NCI-H1105 (cell line): Measurements from ENCODE around the gene DCLRE1B.

Experiments used
- DNase-seq: peaks from one replicate; lab custom pipeline; 2025; lab: John Stamatoyannopoulos, UW

The DCLRE1B gene

DNA sequence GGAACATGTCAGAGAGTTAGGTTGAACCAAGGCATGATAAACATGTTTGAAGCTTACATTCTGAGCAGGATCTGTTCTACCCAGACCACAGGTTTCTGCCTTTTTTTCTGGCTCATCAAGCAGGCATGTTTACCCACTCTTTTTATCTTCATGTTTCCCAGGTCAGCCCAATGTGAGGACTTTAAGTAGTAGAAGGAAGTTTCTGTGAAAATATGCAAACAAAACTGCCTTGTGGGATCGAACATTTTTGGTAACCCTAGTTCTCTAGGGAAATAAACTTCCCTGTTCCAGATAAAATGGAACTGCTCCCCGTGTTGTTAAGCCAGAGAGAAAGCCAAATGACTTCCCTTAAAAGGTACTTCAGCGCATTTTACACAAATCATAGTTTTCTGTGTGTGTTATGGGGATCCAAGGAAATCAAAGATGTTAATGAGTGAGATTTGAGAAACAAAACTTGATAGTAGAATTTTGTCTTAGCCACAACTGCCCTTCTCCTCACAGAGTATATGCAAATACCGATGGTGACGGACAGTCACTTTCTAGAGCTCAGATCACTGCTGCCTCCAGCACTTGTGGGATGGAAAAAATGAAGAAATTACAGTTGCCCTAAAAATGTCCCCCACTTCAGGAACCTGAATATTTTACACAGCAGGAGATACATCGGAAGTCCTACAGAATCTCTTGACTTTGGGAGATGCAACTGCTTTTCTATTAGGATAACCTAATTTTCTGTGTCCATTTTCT is 23.2 kb downstream of the DCLRE1B start:
- DNase-seq = no peak

DNA sequence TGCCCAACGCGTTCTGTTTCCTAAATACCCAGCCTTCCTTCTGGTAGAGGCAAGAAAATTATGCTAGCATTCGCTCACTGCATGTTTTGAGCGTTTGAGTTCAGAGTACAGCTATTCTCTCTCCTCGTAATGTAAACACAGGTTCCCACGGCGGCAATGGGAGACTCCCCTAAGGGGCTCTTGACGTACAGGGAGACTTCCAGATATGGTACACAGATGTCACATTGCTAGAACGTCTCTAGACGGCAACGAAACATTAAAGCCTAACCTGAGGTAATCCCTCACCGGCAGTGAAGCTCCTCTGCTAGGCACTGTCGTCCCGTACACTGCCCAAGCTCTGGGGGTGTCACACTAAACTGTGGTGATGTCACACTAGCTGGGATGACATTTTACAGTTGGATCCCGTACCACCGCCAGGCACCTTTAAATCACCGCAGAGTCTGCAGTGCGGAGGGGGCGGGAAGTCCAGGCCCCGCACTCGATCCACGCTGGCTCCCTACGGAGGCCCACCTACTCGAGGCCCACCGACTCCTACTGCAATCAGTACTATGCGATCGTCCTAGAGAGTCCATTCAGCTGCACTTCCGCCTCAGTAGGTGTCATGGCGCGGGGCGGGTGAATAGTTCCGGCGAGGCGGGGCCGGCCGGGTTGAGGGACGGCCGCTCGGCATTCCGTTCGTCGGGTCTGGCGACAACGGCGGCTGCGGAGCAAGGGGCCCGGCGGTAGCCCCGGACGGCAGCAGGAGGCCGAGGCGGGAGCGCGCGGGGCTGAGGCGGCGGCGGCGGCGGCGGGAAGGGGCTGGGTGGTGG is 24.0 kb downstream of the DCLRE1B start, which contains the start of gene HIPK1:
Gene HIPK1, plus strand, starts transcription at position 384 of the 809 bp plus-strand sequence.
- peak; percentile 92 for DNase-seq

DNA sequence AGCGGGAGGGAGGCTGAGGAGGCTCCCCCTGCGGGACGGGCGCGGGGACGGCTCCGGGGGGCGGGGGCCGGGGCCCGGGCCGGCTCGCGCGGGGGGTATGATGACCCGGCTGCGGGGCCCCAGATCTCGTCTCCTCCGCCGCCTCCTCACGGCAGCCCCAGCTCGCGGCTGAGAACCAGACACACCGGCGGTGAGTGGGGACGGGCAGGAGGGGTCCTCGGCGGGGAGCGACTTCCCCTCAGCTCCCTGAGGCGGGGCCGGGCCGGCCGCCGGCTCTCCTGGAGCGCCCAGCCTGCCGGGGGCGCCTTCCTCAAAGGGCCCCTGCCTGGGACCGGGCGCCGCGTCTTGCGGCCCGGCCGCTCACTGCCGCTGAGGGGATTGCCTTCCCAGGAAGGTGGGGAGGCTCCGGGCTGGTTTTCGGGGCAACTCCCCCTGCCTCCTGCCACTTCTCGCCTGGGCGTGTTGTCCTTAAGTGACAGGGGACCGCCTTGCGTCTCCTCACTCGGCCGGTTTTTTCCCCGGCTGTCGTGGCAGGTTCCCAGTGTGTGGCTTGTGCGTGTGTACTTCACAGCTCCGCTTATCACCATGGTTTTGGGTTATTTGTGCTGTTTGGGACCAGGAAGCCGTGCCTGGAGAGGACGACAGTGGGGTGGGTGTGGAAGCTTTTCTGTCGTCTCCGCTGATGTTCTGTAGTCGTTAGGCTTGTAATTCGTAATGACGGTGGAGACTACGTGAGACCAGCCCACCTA is 24.8 kb downstream of the DCLRE1B start:
- peak; percentile 20 for DNase-seq

DNA sequence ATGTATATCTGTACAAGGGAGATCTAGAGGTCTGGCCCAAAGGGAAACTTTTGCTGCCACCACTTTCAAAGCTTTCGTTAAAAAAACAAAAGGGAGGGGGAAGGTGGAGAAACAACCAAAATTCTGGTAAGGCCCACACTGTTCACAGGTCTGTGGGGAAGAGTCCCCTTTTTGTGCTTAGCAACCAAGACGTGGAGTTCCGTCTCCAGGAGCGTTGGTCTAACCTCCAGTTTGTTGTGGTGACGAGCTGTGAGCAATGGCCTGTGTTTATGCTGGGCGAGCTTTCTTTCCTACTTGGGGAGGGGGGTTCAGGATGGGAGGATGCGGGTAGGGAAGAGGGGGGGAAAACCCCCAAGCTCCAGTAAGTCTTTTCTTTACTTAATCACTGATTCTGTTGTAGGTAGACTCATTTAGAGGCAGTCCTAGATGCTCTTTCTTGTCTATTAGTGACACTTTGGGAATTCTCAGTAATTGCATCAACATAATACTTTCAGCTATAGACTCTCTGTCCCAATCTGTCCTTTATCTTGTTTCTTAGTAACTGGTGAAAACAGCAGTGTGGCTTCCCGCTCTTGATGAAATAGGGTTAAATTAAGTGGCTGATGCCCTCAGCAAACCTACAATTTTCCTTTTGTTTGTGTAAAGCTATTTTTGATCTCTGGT is 25.5 kb downstream of the DCLRE1B start:
- no peak for DNase-seq

DNA sequence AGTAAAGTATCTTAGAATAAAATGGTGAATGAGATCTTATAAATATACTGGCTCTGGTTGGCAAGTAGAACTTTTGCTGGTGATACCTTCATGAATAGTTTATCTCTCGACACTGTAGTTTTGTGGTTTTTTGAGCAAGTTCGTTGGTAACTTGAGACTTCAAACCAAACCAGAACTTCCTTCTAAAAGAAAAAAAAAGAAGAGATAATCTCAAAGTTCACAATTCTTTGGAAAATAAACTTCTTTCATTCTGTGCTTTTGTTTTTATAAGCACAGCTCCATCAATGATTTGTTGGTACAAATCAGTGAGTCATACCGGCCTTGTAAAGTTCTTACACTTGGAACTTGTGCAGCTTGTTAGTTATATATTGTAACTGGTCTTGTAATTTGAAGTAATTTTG is 26.3 kb downstream of the DCLRE1B start:
- no peak for DNase-seq

DNA sequence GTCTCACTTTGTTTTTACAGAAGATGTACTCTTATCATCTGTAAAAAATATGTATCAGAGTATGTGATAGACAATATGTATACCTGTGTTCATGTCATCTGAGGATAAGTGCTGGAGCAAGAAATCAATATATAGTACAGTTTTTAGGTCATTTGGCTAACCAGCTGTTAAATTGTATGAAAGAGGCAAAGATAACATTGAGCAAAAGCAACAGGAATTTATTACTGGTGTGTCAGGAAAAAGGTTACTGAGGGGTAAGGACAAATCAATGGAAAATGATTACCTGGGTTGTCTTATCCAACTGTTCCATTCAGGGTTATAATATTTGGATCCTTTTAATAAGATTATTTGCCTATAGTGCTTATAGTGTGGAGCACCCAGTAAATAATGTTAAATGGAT is 28.9 kb downstream of the DCLRE1B start:
- DNase-seq = no peak

DNA sequence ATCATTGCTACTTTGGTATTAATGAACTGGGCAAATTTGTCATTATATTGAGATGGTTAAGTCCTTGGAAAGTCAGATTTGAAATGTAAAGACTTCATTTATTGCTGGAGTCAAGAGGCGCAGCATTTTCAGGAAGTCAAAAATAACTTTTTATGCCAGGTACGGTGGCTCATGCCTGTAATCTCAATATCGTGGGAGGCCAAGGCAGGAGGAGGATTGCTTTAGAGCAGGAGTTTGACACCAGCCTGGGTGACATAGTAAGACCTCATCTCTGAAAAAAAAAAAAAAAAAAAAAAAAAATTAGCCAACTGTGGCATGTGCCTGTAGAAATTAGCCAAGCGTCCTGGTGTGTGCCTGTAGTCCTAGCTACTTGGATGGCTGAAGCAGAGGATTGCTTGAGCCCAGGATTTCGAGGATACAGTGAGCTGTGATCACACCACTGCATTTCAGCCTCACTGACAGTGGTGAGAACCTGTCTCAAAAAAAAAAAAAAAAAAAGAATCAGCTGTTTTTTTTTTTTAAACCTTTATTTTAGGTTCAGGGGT is 29.5 kb downstream of the DCLRE1B start:
- no peak for DNase-seq

DNA sequence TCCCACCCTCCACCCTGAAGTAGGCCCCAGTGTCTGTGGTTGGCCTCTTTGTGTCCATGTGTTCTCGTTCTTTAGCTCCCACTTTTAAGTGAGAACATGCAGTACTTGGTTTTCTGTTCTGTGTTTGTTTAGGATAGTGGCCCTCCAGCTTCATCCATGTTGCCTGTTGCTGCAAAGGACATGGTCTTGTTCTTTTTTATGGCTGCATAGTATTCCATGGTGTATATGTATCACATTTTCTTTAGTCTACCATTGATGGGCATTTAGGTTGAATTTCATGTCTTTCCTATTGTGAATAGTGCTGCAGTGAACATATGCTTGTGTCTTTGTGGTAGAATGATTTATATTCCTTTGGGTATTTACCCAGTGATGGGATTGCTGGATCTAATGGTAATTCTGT is 30.1 kb downstream of the DCLRE1B start:
- DNase-seq = no peak

DNA sequence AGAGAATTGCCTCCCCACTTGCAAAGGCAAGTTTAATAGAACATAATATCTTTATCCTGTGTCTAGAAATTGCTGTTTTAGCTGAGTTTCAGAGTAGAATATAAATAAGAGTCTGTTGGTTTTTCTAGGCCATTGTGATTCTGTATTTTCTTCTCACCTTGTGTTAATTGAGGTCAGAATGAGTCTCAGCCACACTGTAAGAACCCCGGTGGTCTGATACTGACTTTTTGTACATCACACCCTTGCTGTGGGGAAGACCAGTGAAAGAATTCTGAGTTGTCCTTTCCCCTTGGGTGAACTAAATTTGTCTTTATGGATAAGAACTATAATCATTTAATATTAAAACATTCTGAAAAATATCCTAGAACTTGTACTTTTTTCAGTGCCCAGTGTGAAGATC is 30.8 kb downstream of the DCLRE1B start:
- DNase-seq = no peak

DNA sequence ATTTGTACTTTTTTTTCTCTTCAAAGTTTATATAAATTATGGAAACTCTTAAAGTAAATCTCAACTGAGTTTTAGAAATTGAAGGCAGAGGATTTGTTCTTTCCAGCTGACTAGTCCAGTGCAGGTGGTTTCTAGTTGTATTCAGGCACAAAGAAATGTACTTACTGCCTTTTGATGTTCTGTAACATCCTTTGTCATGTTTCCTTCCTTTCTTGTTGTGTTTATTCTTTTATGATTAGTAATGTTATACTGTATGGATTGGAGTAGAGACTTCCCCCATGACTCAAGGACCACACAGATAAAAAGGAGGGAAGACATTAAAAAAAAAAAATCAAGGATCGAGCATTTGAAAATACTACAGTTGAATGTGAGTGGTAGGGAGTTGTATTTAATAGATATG is 32.0 kb downstream of the DCLRE1B start:
- no peak for DNase-seq

DNA sequence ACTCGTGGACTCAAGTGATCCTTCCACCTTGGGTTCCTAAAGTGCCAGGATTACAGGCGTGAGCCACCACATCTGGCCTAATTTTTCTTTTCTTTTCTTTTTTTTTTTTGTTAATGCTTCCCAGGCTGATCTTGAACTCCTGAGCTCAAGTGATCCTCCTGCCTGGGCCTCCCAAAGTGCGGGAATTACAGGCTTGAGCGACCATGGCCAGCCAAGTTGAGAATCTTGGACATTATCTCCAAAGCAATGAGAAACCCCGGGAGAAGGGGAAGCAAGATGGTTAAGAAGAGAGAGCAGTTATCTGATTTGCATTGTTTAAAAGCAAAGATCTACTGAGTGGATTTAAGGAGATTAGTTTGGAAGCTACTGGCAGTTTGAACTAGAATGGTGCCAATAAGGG is 33.1 kb downstream of the DCLRE1B start:
- no peak for DNase-seq

DNA sequence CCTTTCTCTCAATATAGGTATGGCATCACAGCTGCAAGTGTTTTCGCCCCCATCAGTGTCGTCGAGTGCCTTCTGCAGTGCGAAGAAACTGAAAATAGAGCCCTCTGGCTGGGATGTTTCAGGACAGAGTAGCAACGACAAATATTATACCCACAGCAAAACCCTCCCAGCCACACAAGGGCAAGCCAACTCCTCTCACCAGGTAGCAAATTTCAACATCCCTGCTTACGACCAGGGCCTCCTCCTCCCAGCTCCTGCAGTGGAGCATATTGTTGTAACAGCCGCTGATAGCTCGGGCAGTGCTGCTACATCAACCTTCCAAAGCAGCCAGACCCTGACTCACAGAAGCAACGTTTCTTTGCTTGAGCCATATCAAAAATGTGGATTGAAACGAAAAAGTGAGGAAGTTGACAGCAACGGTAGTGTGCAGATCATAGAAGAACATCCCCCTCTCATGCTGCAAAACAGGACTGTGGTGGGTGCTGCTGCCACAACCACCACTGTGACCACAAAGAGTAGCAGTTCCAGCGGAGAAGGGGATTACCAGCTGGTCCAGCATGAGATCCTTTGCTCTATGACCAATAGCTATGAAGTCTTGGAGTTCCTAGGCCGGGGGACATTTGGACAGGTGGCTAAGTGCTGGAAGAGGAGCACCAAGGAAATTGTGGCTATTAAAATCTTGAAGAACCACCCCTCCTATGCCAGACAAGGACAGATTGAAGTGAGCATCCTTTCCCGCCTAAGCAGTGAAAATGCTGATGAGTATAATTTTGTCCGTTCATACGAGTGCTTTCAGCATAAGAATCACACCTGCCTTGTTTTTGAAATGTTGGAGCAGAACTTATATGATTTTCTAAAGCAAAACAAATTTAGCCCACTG is 35.5 kb downstream of the DCLRE1B start:
- no peak for DNase-seq

DNA sequence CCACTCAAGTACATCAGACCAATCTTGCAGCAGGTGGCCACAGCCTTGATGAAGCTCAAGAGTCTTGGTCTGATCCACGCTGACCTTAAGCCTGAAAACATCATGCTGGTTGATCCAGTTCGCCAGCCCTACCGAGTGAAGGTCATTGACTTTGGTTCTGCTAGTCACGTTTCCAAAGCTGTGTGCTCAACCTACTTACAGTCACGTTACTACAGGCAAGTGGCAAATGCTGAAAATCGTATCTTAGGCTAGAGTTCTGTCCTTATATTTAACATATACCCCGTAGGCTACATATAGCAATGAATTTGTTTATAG is 36.1 kb downstream of the DCLRE1B start:
- DNase-seq = no peak

DNA sequence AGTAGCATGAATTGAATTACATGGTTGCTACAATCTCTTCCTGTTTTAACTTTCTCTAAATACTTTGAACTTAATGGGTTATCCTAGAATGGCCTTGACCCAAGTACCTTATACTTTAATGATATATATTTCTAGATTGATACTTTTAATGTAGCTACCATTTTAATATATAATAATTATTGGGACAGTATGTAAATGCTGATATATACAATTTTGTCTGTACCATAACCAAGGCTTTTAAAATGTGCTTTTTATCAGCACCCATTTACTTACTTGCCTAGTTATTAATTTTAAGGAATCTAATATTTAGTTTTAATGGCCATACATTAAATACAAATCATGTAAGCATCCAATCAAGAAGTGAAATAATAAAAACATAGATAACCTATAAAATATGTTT is 37.4 kb downstream of the DCLRE1B start:
- DNase-seq = no peak

DNA sequence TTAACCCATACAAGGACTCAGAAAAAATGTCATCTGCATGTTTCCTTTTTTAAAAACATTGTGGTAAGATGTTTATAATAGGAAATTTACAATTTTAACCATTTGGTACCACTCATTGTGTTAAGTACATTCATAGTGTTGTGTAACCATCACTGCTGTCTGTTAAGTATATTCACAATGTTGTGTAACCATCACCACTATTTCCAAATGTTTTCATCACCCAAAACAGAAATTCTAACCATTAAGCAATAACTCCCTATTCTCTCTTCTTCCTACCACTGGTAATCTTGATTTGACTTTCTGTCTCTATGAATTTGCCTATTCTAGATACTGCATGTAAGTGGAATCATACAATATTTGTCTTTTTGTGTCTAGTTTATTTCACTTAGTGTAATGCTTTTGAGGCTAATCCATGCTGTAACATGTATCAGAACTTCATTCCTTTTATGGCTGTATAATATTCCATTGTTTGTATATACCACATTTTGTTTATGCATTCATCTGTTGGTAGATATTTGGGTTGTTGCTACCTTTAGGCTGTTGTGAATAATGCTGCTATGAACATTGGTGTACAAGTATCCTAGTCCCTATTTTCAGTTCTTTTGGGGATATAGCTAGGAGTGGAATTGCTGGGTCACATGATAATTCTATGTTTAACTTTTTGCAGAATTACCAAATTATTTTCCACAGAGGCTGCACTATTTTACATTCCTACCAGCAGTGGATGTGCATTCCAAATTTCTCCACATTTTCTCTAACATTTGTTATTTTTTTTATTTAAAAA is 38.1 kb downstream of the DCLRE1B start:
- DNase-seq = no peak

DNA sequence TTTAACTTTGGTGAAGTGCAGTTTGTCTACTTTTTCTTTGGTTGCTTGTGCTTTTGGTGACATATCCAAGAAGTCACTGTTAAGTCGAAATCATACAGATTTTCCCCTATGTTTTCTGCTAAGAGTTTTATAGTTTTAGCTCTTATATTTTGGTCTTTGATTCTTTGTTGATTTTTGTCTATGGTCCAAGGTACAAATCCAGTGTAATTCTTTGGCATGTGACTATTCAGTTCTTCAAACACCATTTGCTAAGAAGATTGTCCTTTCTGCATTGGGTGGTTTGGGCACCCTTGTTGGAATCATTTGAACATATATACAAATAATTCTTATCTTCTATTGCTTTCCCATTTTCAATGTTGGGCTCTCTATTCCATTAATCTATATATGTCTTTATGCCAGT is 40.2 kb downstream of the DCLRE1B start:
- DNase-seq = no peak

DNA sequence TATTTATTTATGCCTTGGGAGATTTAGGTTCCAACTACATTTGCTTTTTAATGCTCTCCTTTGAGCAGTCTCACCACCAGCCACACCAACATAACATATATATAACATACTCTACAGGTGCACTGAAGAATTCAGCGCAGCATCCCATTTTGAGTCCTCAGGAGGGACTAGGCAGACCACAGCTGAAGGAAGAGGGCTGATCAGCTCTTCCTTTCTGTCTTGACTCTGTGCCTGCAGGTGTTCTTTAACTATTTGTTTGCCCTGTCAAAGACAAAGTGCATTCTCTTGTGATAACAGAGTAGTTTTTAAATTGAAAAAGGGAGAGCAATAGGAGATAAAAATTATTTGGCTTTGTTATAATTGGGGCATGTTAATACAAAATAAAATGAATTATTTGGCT is 41.0 kb downstream of the DCLRE1B start:
- no peak for DNase-seq

DNA sequence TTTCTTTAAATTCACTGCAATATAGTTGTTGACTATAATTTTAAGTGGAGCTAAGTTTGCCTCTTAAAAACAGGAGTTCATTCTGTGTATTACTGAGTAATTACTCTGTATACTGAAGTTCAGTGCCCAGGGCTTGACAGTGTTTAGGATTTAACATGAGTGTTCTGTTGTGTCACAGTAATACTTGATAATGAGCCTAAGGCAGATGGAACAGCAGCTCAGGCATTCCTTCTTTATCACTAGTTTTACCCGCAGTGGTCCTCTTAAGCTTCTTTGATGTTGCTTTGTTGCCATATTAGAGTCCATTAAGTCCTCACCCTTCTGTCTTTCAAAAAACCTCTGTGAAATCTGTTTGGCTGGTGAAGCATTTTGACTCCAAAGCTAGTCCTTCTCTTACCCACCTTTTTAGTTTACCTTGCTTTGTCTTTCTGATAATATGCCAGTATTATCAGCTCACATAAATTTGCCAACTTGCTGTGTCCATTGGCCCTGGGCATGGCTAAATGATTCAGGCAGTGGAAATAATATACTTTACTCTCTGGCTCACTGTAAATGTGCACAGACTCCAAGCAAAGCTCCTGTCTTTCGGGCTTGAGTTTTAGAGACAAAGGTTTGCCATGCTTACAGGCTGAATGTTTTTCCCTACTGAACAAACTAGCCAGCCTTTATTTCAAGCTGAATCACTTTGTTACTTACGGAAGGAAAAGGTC is 41.7 kb downstream of the DCLRE1B start:
- DNase-seq = no peak

DNA sequence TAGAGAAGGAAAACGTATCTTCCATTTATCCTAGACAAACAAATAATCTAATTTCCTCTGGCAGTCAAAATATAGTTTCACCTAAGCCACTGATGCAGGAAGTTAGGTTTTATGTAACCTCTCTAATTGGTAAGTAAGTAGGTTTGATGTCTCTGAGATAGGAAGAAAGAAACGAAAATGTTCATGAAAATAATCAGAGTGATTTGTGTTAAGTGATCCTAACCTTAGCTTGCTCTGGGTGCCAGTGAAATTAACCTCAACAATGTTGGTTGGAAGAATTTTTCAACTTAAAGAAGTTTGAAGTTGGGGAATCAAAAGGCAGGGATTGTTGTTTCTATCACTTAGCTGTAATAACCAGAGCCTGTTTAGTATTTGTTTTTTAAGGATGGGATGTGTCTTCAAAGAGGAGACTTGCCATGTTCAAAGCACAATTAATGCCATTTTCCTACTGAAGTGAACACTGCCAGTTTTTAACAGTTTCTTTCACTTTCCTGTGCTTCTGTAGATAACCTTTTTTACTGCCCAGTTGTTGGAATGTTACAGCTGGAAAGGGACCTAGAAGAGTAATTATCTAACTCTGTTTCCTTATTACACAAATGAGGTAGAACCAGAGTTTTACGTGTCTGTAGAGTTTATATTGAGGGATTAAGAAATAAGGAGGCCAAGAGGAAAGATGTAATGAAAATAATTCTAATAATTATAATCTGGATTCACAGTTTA is 42.4 kb downstream of the DCLRE1B start:
- DNase-seq = no peak
